Ovary (tissue), 9 donors: ENCODE measurements around the gene ANKH. TPM values are rescaled to one million over a fixed set of nuclear protein-coding genes. Genes with fewer than 3 reads are reported as not detected.

ENCODE experiments used
- DNase-seq, 5 donors: peaks; one replicate each; pipeline ENCODE4 v3.0.0-alpha.2; 2019 to 2020
- H3K27ac ChIP-seq, 2 donors: fragments of 200-600 bp; one replicate each; pipeline versions ENCODE4 v1.5.1 to v1.8.0; 2019 to 2022
- H3K27me3 ChIP-seq: fragments of 200-600 bp; one replicate; pipeline ENCODE4 v1.8.0; 2022
- H3K36me3 ChIP-seq: fragments of 200-600 bp; sonication (generic); one replicate; pipeline ENCODE4 v1.5.1; 2019
- H3K4me1 ChIP-seq: one replicate; pipeline ENCODE4 v1.8.1; 2013; ENCODE audit warnings: mild to moderate bottlenecking, moderate library complexity; ENCODE audit not compliant: insufficient read depth
- H3K4me3 ChIP-seq: fragments of 200-600 bp; sonication (generic); one replicate; pipeline ENCODE4 v1.5.1; 2017
- H3K9me3 ChIP-seq, 2 donors: fragments of 200-600 bp in 1 of 2; sonication (generic) in 1 of 2; one replicate each; pipeline versions ENCODE4 v1.5.1 to v1.8.1; 2013 to 2019; ENCODE audit warnings: mild to moderate bottlenecking in 1 of 2, moderate library complexity in 1 of 2
- CTCF ChIP-seq, 3 donors: fragments of 450-650 bp in 2 of 3; fragments of 200-600 bp in 1 of 3; IDR thresholded peaks; one replicate each; pipeline versions ENCODE4 v1.5.1 to v1.8.0; 2016 to 2022; ENCODE audit warnings: antibody characterized with exemption in 3 of 3, mild to moderate bottlenecking in 1 of 3
- EP300 ChIP-seq: sonication (generic); formaldehyde crosslinking; IDR thresholded peaks from one replicate; pipeline ENCODE4 v1.6.1; 2017; ENCODE audit warnings: antibody characterized with exemption
- POLR2A ChIP-seq: fragments of 450-650 bp; IDR thresholded peaks from one replicate; pipeline ENCODE4 v1.6.1; 2017; ENCODE audit warnings: antibody characterized with exemption, mild to moderate bottlenecking, moderate library complexity
- WGBS, 3 donors: extraction: QIAGEN DNeasy Blood & Tissue Kit in 1 of 3; methylation state at CpG; one replicate each; pipeline versions ENCODE4 v1.1.5 to v1.1.7; 2013 to 2017; 5-methylcytosine and 5-hydroxymethylcytosine counted together
- intact Hi-C, 4 donors: fragments of 100-400 bp; cut with DNase I; formaldehyde crosslinking; loops; one replicate each; pipeline versions ENCODE4 v1.11.0 to v1.15.1; 2022 to 2023
- polyA plus RNA-seq, 2 donors: library from polyadenylated mRNA; stranded (reverse); fragments of 200-250 nt in 1 of 2; fragments of 350-450 nt in 1 of 2; fragmentation: Illumina TruSeq in 1 of 2; extraction: RNeasy Lipid Tissue Mini Kit (QIAGEN cat#74804) in 1 of 2; gene quantifications; one replicate each; pipeline ENCODE4 v1.2.3, GENCODE V29; 2013 to 2014
- total RNA-seq, 7 donors: library from RNA; depleted of rRNA in 2 of 7; stranded (reverse); fragments of >200 nt in 2 of 7; fragmentation: NEBNext Ultra II Directional in 3 of 7; extraction: Animal tissue kit (Norgen Biotek cat#: 25700) in 3 of 7; gene quantifications; one replicate each; pipeline versions ENCODE4 v1.1.0 to v1.2.4, GENCODE V29; 2016 to 2023
- donor health status: DM: no; HTN: no; CAD: no; lungs with moderate emphysema.
- donor health status: DM: no; HTN: no; CAD: no.
- donor health status: Bipolar disorder and iron deficiency.
- donor health status: DM: yes; HTN: yes; CAD: no.
- donor health status: DM: no; HTN: no; CAD: no.
- donor health status: DM: yes; HTN: yes; CAD: no.

Gene ANKH
- total and polyA plus RNA-seq, 9 donors: 17.2 to 80.7 (median 44.6) TPM

GRCh38 chr5:14669415-14669814 lies 202.2 kb downstream of the ANKH start:
- Histone ChIP-seq H3K36me3 (no peaks in the 10 kb centered on the region), H3K4me3 (no peak overlapping the region), H3K27me3 (no peaks in the 10 kb centered on the region), H3K4me1 (peaks cover 2% of the 10 kb centered on the region), H3K27ac (no peak overlapping the region), H3K9me3 (no peaks in the 10 kb centered on the region)
- WGBS, 3 donors: 88 to 97% (median 92%) methylated on average over 5 of the region's 5 CpGs
- no peak for DNase-seq
- TF ChIP-seq CTCF (IDR thresholded peaks at IDR 0.05): no peak
- TF ChIP-seq POLR2A: no peak
- no peak for TF ChIP-seq EP300
- intact Hi-C loops: no loop called here

- intact Hi-C loops: no loop called here
- no peak overlapping the region for H3K27ac ChIP-seq
- TF ChIP-seq CTCF (IDR thresholded peaks at IDR 0.05): no peak
- TF ChIP-seq POLR2A: no peak
- TF ChIP-seq EP300: no peak
- H3K4me1 ChIP-seq: peaks cover 3% of the 10 kb centered on the region
- no peaks in the 10 kb centered on the region for H3K36me3 ChIP-seq
- no peaks in the 10 kb centered on the region for H3K9me3 ChIP-seq
- H3K27me3 ChIP-seq: no peaks in the 10 kb centered on the region
- no peak for DNase-seq
- WGBS, 3 donors: 84 to 86% (median 85%) methylated on average over 5 of the region's 5 CpGs
- H3K4me3 ChIP-seq: no peak overlapping the region
Observed at GRCh38 chr5:14668181-14668591, 203.4 kb downstream of the ANKH start.

GRCh38 chr5:14667770-14668169 lies 203.8 kb downstream of the ANKH start:
- H3K27ac ChIP-seq: no peak overlapping the region
- H3K27me3 ChIP-seq: no peaks in the 10 kb centered on the region
- intact Hi-C loops: no loop called here
- TF ChIP-seq POLR2A (no peak), CTCF (IDR thresholded peaks at IDR 0.05) (no peak), EP300 (no peak)
- H3K4me1 ChIP-seq: peaks cover 4% of the 10 kb centered on the region
- H3K4me3 ChIP-seq: no peak overlapping the region
- DNase-seq: no peak
- H3K36me3 ChIP-seq: no peaks in the 10 kb centered on the region
- WGBS, 3 donors: 88 to 100% (median 95%) methylated on average over 1 of the region's 1 CpG
- no peaks in the 10 kb centered on the region for H3K9me3 ChIP-seq

- H3K9me3 ChIP-seq: no peaks in the 10 kb centered on the region
- H3K27me3 ChIP-seq: no peaks in the 10 kb centered on the region
- TF ChIP-seq EP300 (no peak), POLR2A (no peak), CTCF (IDR thresholded peaks at IDR 0.05) (no peak)
- H3K36me3 ChIP-seq: no peaks in the 10 kb centered on the region
- intact Hi-C loops: no loop called here
- no peak overlapping the region for H3K27ac ChIP-seq
- DNase-seq: no peak
- 86 to 89% (median 87%) methylated on average over 8 of the region's 8 CpGs for WGBS, 3 donors
- no peak overlapping the region for H3K4me3 ChIP-seq
- H3K4me1 ChIP-seq: peaks cover 4% of the 10 kb centered on the region
Observed at GRCh38 chr5:14667290-14667689, 204.3 kb downstream of the ANKH start.

- Histone ChIP-seq H3K4me1 (peaks cover 4% of the 10 kb centered on the region), H3K27me3 (no peaks in the 10 kb centered on the region), H3K36me3 (no peaks in the 10 kb centered on the region), H3K27ac (no peak overlapping the region), H3K9me3 (no peaks in the 10 kb centered on the region), H3K4me3 (peak overlapping the region; percentile 79)
- TF ChIP-seq CTCF (IDR thresholded peaks at IDR 0.05) (no peak), EP300 (no peak), POLR2A (no peak)
- DNase-seq: no peak
- 46 to 51% (median 50%) methylated on average over 2 of the region's 2 CpGs for WGBS, 3 donors
- intact Hi-C loops: no loop called here
Observed at GRCh38 chr5:14666357-14666756, 205.2 kb downstream of the ANKH start.
